MM.1S (cell line): Measurements from ENCODE around the gene SWI5.

ENCODE experiments used
- DNase-seq: peaks from one replicate; pipeline ENCODE4 v3.0.0-alpha.2; 2015
- H2AFZ ChIP-seq: fragments of 300-600 bp; sonication (generic); 2 replicates; pipeline ENCODE4 v1.6.0; 2016; ENCODE audit warnings: antibody characterized with exemption, low read length
- H3F3A ChIP-seq: fragments of 300-600 bp; sonication (generic); 2 replicates; pipeline ENCODE4 v1.6.1; 2016; ENCODE audit warnings: mild to moderate bottlenecking, antibody characterized with exemption, low read length, moderate library complexity, mixed read lengths; ENCODE audit not compliant: insufficient read depth
- H3K27ac ChIP-seq: fragments of 300-600 bp; sonication (generic); 2 replicates; pipeline ENCODE4 v1.5.1; 2016; ENCODE audit warnings: mild to moderate bottlenecking, low read length
- H3K27me3 ChIP-seq: fragments of 300-600 bp; sonication (generic); replicated peaks from 2 replicates; pipeline ENCODE4 v1.6.0; 2016; ENCODE audit warnings: low read length; ENCODE audit not compliant: insufficient read depth
- H3K36me3 ChIP-seq: fragments of 300-600 bp; sonication (generic); replicated peaks from 2 replicates; pipeline ENCODE4 v1.6.1; 2016; ENCODE audit warnings: mild to moderate bottlenecking, low read length, mixed read lengths; ENCODE audit not compliant: insufficient read depth
- H3K4me1 ChIP-seq: fragments of 300-600 bp; sonication (generic); 2 replicates; pipeline ENCODE4 v1.6.1; 2016; ENCODE audit warnings: low read length, mixed read lengths
- H3K4me2 ChIP-seq: fragments of 300-600 bp; sonication (generic); 2 replicates; pipeline ENCODE4 v1.6.0; 2016; ENCODE audit warnings: low read depth, low read length
- H3K4me3 ChIP-seq: fragments of 300-600 bp; sonication (generic); 2 replicates; pipeline ENCODE4 v1.5.1; 2016; ENCODE audit warnings: low read length, mixed read lengths
- H3K79me2 ChIP-seq: fragments of 300-600 bp; sonication (generic); 2 replicates; pipeline ENCODE4 v1.6.1; 2016; ENCODE audit warnings: mixed run types, low read length, mixed read lengths
- H3K9ac ChIP-seq: fragments of 300-600 bp; sonication (generic); 2 replicates; pipeline ENCODE4 v1.6.1; 2016; ENCODE audit warnings: low read length, mixed read lengths
- H3K9me2 ChIP-seq: fragments of 300-600 bp; sonication (generic); replicated peaks from 2 replicates; pipeline ENCODE4 v1.6.1; 2016; ENCODE audit warnings: mild to moderate bottlenecking, low read length, mixed read lengths; ENCODE audit not compliant: insufficient read depth
- H3K9me3 ChIP-seq: fragments of 300-600 bp; sonication (generic); replicated peaks from 2 replicates; pipeline ENCODE4 v1.6.1; 2016; ENCODE audit warnings: mild to moderate bottlenecking, low read length, mixed read lengths; ENCODE audit not compliant: insufficient read depth
- H4K20me1 ChIP-seq: fragments of 300-600 bp; sonication (generic); 2 replicates; pipeline ENCODE4 v1.6.1; 2016; ENCODE audit warnings: mild to moderate bottlenecking, low read length, moderate library complexity, mixed read lengths; ENCODE audit not compliant: insufficient read depth
- EZH2 ChIP-seq: fragments of 300-600 bp; sonication (generic); optimal IDR thresholded peaks from 2 replicates; pipeline ENCODE3; 2017; ENCODE audit warnings: low read depth, mild to moderate bottlenecking, antibody characterized with exemption, low read length, mixed read lengths
- EZH2phosphoT487 ChIP-seq: fragments of 300-600 bp; sonication (generic); IDR thresholded peaks from 2 replicates; pipeline ENCODE4 v1.6.1; 2018; ENCODE audit warnings: antibody characterized with exemption, low read length
- TF ChIP-seq, protein P1 (sequence below): fragments of 300-600 bp; sonication (generic); IDR thresholded peaks from 2 replicates; pipeline ENCODE4 v1.5.1; 2016; ENCODE audit warnings: antibody characterized with exemption, low read length, mixed read lengths

SWI5 gene

DNA sequence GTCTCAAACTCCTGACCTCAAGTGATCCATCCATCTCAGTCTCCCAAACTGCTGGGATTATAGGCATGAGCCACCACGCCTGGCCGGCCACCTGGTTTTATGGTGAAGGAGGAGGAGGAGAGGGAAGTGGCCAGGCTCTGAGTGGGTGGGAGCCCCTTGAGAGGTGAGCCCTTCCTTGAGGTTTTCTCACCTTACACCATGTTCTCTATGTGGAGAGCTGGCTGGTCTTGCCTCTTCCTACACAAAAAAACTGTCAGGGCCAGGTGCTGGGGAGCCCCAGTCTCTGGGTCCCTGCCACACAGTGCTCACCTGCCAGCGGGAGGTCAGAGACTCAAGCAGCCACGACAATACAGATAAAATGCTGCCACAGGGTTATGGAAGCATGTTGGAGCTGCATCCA, 18.1 kb downstream of the SWI5 start:
- no peak overlapping the region for H3K4me2 ChIP-seq
- no peaks in the 10 kb centered on the region for H3K9me3 ChIP-seq
- no peaks in the 10 kb centered on the region for H3F3A ChIP-seq
- no peak for DNase-seq
- no peak overlapping the region for H2AFZ ChIP-seq
- no peaks in the 10 kb centered on the region for H3K36me3 ChIP-seq
- no peak overlapping the region for H3K9ac ChIP-seq
- 0 out of 2 replicates have a peak, but pooled peaks cover 6% of the 10 kb centered on the region for H3K4me1 ChIP-seq
- H3K27me3 ChIP-seq: no peaks in the 10 kb centered on the region
- TF ChIP-seq EZH2phosphoT487: no peak
- TF ChIP-seq EZH2: no peak
- TF ChIP-seq, protein P1, sequence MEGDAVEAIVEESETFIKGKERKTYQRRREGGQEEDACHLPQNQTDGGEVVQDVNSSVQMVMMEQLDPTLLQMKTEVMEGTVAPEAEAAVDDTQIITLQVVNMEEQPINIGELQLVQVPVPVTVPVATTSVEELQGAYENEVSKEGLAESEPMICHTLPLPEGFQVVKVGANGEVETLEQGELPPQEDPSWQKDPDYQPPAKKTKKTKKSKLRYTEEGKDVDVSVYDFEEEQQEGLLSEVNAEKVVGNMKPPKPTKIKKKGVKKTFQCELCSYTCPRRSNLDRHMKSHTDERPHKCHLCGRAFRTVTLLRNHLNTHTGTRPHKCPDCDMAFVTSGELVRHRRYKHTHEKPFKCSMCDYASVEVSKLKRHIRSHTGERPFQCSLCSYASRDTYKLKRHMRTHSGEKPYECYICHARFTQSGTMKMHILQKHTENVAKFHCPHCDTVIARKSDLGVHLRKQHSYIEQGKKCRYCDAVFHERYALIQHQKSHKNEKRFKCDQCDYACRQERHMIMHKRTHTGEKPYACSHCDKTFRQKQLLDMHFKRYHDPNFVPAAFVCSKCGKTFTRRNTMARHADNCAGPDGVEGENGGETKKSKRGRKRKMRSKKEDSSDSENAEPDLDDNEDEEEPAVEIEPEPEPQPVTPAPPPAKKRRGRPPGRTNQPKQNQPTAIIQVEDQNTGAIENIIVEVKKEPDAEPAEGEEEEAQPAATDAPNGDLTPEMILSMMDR: no peak
- no peak overlapping the region for H3K27ac ChIP-seq
- H3K4me3 ChIP-seq: no peak overlapping the region
- H3K9me2 ChIP-seq: no peaks in the 10 kb centered on the region
- no peaks in the 10 kb centered on the region for H4K20me1 ChIP-seq
- no peaks in the 10 kb centered on the region for H3K79me2 ChIP-seq

DNA sequence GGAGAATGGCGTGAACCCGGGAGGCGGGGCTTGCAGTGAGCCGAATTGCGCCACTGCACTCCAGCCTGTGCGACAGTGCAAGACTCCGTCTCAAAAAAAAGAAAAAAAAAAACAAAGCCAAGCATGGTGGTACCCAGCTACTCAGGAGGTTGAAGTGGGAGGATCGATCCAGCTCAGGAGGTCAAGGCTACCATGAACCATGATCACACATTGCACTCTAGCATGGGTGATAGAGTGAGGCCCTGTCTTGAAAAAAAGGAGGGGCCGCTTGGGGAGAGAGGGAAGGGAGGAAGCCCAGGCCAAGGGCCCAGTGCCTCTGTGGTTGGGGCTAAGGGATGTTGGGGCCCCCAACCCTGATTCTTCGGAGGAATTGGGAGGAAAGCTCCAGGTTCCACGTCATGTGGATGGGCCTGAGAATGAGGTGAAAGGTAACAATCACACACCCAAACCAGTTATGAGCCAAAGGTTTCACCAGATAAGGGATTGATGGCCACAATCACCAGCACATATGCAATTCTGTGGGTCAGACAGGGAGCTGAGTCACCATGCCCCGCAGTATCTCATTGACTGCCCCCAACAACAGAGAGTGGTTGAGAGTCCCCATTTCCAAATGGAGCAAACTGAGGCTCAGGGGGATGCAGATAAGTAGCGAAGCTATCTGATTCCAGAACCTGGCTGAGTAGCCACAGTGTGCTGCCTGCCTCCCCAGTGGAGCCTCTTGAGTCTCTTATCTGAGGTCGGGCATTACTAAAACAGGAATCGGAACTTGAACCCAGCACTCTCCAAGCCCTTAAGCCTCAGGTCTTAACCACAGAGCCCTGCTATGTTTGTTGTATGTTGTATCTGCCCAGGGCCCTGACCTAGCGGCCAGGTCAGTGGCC, 20.5 kb downstream of the SWI5 start:
- Histone ChIP-seq H3K4me1 (0 out of 2 replicates have a peak, but pooled peaks cover 6% of the 10 kb centered on the region), H3K4me3 (no peak overlapping the region), H3F3A (no peaks in the 10 kb centered on the region), H3K27me3 (no peaks in the 10 kb centered on the region), H3K27ac (no peak overlapping the region), H3K9me2 (no peaks in the 10 kb centered on the region), H2AFZ (no peak overlapping the region), H3K36me3 (no peaks in the 10 kb centered on the region), H3K9ac (no peak overlapping the region), H3K79me2 (no peaks in the 10 kb centered on the region), H4K20me1 (no peaks in the 10 kb centered on the region), H3K9me3 (no peaks in the 10 kb centered on the region), H3K4me2 (no peak overlapping the region)
- DNase-seq: no peak
- TF ChIP-seq EZH2phosphoT487: no peak

DNA sequence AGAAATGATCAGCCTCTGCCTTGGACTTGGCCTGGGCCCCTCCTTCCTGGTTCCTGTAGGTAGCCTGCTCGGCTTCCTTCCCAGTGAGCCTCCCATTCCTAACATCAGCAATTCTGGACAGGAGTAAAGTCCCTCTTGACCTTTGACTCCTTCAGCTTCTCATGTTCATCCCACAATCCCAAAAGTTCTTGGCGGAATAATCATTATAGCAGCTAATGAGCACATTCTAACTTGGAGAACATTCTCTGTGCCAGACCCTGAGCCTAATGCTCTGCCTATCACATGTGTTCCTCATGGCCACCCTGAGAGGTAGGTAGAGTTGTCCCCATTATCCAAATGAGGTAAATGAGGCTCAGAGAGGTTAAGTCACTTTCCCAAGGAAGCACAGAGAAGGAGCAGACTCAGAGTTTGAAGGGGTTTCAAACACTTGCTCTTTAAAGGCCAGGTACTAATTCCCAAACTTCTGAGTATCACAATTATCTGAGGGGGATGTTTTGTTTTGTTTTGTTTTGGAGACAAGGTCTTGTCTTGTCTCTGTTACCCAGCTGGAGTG, 21.2 kb downstream of the SWI5 start:
- no peak overlapping the region for H3K9ac ChIP-seq
- H3K79me2 ChIP-seq: no peaks in the 10 kb centered on the region
- H3K4me2 ChIP-seq: no peak overlapping the region
- TF ChIP-seq, protein P1: no peak
- TF ChIP-seq EZH2 (no peak), EZH2phosphoT487 (no peak)
- H3K27me3 ChIP-seq: no peaks in the 10 kb centered on the region
- H3K4me1 ChIP-seq: 0 out of 2 replicates have a peak, but pooled peaks cover 6% of the 10 kb centered on the region
- H4K20me1 ChIP-seq: no peaks in the 10 kb centered on the region
- no peak overlapping the region for H3K27ac ChIP-seq
- no peak overlapping the region for H2AFZ ChIP-seq
- no peak overlapping the region for H3K4me3 ChIP-seq
- H3F3A ChIP-seq: no peaks in the 10 kb centered on the region
- no peak for DNase-seq
- H3K36me3 ChIP-seq: no peaks in the 10 kb centered on the region
- H3K9me3 ChIP-seq: no peaks in the 10 kb centered on the region
- H3K9me2 ChIP-seq: no peaks in the 10 kb centered on the region
